ENCODE results near the gene DUSP15.

Gene DUSP15

GRCh38 chr20:31835977-31836852 is 34.1 kb downstream of the DUSP15 start:
- peak; percentile 76 for DNase-seq (ENCODE audit: low read depth)
- no peak for TF ChIP-seq CTCF (IDR thresholded peaks at IDR 0.05; ENCODE audit: insufficient read depth, low read depth, low read length, missing control alignments)
- H3K4me3 ChIP-seq (ENCODE audit: low read depth, low read length) = no peak overlapping the region

- DNase-seq (ENCODE audit: low read depth) = no peak
- no peak overlapping the region for H3K4me3 ChIP-seq (ENCODE audit: low read depth, low read length)
- no peak for TF ChIP-seq CTCF (IDR thresholded peaks at IDR 0.05; ENCODE audit: insufficient read depth, low read depth, low read length, missing control alignments)
Observed at GRCh38 chr20:31835554-31835953, 34.8 kb downstream of the DUSP15 start.

- DNase-seq (ENCODE audit: low read depth) = no peak
- no peak overlapping the region for H3K4me3 ChIP-seq (ENCODE audit: low read depth, low read length)
- TF ChIP-seq CTCF (IDR thresholded peaks at IDR 0.05; ENCODE audit: insufficient read depth, low read depth, low read length, missing control alignments) = no peak
Observed at GRCh38 chr20:31833931-31834521, 36.3 kb downstream of the DUSP15 start.

GRCh38 chr20:31833130-31833930 is 37.0 kb downstream of the DUSP15 start:
- DNase-seq (ENCODE audit: low read depth) = peak; percentile 68
- peak; percentile 90 for TF ChIP-seq CTCF (IDR thresholded peaks at IDR 0.05; ENCODE audit: insufficient read depth, low read depth, low read length, missing control alignments)
- no peak overlapping the region for H3K4me3 ChIP-seq (ENCODE audit: low read depth, low read length)

- DNase-seq (ENCODE audit: low read depth) = no peak
- H3K4me3 ChIP-seq (ENCODE audit: low read depth, low read length) = no peak overlapping the region
- TF ChIP-seq CTCF (IDR thresholded peaks at IDR 0.05; ENCODE audit: insufficient read depth, low read depth, low read length, missing control alignments) = no peak
Observed at GRCh38 chr20:31831771-31832306, 38.5 kb downstream of the DUSP15 start.

GRCh38 chr20:31831211-31831610 is 39.1 kb downstream of the DUSP15 start:
- H3K4me3 ChIP-seq (ENCODE audit: low read depth, low read length) = no peak overlapping the region
- TF ChIP-seq CTCF (IDR thresholded peaks at IDR 0.05; ENCODE audit: insufficient read depth, low read depth, low read length, missing control alignments) = no peak
- no peak for DNase-seq (ENCODE audit: low read depth)

Data from GM12865 (cell line).